GM21528 (cell line): ENCODE data around the gene FEV.

Source experiments
- ATAC-seq: cut with Tn5 transposase; IDR thresholded peaks from one replicate; pipeline ENCODE4 v1.9.1; 2021; ENCODE audit warnings: mild to moderate bottlenecking, moderate library complexity; ENCODE audit not compliant: unreplicated experiment, low FRiP score

FEV gene

GRCh38 chr2:218985021-218985324 is at the start of gene FEV:
TSS of gene FEV (minus strand) at chr2:218985184. CDS start at chr2:218985075, 109 bp downstream.
- no peak for ATAC-seq

- ATAC-seq = no peak
Observed at GRCh38 chr2:219032051-219032745, 47.2 kb upstream of the FEV start.

GRCh38 chr2:219031005-219031738 is 46.2 kb upstream of the FEV start:
- ATAC-seq = no peak

- ATAC-seq = no peak
Observed at GRCh38 chr2:219030177-219030940, 45.4 kb upstream of the FEV start.

- peak; percentile 79 for ATAC-seq
Observed at GRCh38 chr2:219029829-219030165, 44.8 kb upstream of the FEV start.

GRCh38 chr2:219028996-219029828 is 44.2 kb upstream of the FEV start:
- ATAC-seq = peak; percentile 21

- ATAC-seq = no peak
Observed at GRCh38 chr2:219028141-219028540, 43.2 kb upstream of the FEV start.

- ATAC-seq = no peak
Observed at GRCh38 chr2:219027511-219028055, 42.6 kb upstream of the FEV start.

GRCh38 chr2:219026946-219027345 is 42.0 kb upstream of the FEV start:
- no peak for ATAC-seq

GRCh38 chr2:219025637-219026585 is 40.9 kb upstream of the FEV start:
- ATAC-seq = no peak

GRCh38 chr2:219024059-219024458 is 39.1 kb upstream of the FEV start:
- ATAC-seq = no peak

GRCh38 chr2:219023045-219023605 is 38.1 kb upstream of the FEV start:
- ATAC-seq = no peak

- ATAC-seq = no peak
Observed at GRCh38 chr2:219022616-219023015, 37.6 kb upstream of the FEV start.

GRCh38 chr2:219022041-219022440 is 37.1 kb upstream of the FEV start:
- ATAC-seq = no peak

GRCh38 chr2:219021591-219021990 is 36.6 kb upstream of the FEV start:
- no peak for ATAC-seq

- no peak for ATAC-seq
Observed at GRCh38 chr2:219020604-219021365, 35.8 kb upstream of the FEV start.

GRCh38 chr2:219019436-219019835 is 34.5 kb upstream of the FEV start:
- no peak for ATAC-seq

GRCh38 chr2:219018726-219019125 is 33.7 kb upstream of the FEV start:
- ATAC-seq = no peak
